Body of pancreas (tissue), 4 donors: ENCODE results near the gene ATXN1.

Experiments
- POLR2A ChIP-seq, 3 donors: fragments of 450-650 bp; IDR thresholded peaks; one replicate each; pipeline ENCODE4 v1.6.1; 2016; ENCODE audit warnings: antibody characterized with exemption in 3 of 3, mild to moderate bottlenecking in 2 of 3
- TF ChIP-seq, protein P1 (sequence below), 7 experiments: fragments of 450-650 bp in 4 of 7; fragments of 200-600 bp in 3 of 7; sonication (generic) in 3 of 7; IDR thresholded peaks; one replicate each; pipeline ENCODE4 v1.5.1; 2016 to 2019; ENCODE audit warnings: antibody characterized with exemption in 7 of 7

DNA sequence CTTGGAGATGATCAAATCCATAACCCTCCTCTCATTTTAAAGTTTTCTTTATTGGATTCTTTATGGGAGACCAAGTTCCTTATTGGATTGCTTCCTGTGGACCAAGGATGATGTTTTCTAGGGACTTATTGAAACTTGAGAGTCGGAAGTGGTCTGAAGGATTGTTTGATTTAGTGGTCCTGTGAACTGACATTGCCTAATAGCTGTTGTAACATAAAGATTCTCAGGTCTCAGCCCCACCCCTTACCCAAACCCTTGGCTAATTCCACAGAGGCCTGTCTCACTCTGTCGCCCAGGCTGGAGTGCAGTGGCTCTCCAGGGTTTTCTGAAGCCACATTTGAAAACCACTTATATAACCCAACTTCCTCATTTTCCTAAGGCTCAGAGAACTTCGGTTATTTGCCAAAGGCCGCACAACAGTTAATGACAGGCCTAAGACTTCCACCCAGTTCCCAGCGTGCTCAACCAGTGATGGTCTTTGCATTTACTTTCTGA lies 77.0 kb downstream of the ATXN1 start:
- TF ChIP-seq, protein P1, sequence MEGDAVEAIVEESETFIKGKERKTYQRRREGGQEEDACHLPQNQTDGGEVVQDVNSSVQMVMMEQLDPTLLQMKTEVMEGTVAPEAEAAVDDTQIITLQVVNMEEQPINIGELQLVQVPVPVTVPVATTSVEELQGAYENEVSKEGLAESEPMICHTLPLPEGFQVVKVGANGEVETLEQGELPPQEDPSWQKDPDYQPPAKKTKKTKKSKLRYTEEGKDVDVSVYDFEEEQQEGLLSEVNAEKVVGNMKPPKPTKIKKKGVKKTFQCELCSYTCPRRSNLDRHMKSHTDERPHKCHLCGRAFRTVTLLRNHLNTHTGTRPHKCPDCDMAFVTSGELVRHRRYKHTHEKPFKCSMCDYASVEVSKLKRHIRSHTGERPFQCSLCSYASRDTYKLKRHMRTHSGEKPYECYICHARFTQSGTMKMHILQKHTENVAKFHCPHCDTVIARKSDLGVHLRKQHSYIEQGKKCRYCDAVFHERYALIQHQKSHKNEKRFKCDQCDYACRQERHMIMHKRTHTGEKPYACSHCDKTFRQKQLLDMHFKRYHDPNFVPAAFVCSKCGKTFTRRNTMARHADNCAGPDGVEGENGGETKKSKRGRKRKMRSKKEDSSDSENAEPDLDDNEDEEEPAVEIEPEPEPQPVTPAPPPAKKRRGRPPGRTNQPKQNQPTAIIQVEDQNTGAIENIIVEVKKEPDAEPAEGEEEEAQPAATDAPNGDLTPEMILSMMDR (IDR thresholded peaks at IDR 0.05) = no peak
- no peak for TF ChIP-seq POLR2A (IDR thresholded peaks at IDR 0.05)
